SW480 (cell line): ENCODE data around the gene FBXO42.
A peak's percentile ranks its signal among the peaks of the same experiment; 100 is the strongest.

ENCODE experiments used
- DNase-seq: peaks from one replicate; pipeline ENCODE4 v3.0.0-alpha.2; 2016; ENCODE audit warnings: low spot score

Gene FBXO42

GRCh38 chr1:16351994-16352841 is at the start of gene FBXO42:
TSS of gene FBXO42 (minus strand) at chr1:16352480. CDS start at chr1:16315418, 37,062 bp downstream.
- DNase-seq, result peak; percentile 87

DNA sequence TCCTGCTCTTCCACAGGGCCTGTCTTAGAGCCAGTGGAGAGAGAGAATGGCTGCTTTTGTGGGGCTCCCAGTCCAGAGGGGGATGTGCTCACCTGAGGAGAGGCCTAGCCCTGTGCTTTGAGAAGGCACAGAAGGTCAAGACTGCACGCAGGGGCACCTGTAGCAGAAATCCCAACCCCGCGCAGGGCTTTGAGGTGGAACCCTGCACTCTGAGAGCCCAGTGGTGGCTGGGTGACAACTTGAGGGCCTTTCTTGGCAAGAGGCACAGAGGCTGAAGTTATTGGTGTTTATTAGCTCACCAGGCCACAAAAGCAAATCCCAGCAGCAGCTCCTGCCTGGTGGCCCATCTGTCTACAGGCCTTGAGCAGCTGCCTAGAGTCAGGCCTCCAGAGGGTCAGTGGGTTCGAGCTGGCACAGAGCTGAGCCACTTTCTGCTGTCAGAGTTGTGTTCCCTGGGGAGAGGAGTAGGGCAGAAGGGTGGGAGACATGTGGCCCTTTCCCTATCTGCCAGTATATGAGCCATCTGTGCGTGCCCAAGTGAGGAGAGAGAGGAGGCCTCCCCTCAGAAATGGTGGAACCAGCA is 46.2 kb upstream of the FBXO42 start:
- no peak for DNase-seq

- DNase-seq, result no peak
These were observed 44.8 kb upstream of the FBXO42 start for GRCh38 chr1:16397120-16397519.

DNA sequence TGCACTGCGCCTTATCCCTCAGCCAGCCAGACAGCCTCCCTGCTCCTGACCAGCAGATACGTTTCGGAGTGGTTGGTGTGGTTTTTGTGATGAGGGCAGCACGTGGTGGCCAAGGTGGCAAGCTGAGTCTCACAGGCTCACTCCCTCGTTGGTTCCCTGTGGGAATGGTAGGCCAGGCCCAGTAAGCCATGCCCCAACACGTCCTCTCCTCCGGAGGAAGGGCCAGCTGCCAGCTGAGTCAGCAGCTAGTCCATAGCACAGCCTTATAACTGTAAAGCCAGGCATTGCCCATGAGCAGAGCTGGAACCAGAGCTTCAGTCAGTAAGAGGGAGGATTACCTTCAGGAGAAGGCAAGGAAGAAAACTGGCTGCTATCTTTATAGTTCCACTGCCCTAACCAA is 44.3 kb upstream of the FBXO42 start:
- DNase-seq, result no peak

- no peak for DNase-seq
These were observed 42.7 kb upstream of the FBXO42 start for GRCh38 chr1:16394977-16395376.

- no peak for DNase-seq
These were observed 41.6 kb upstream of the FBXO42 start for GRCh38 chr1:16393570-16394521.

- no peak for DNase-seq
These were observed 40.7 kb upstream of the FBXO42 start for GRCh38 chr1:16392740-16393569.

GRCh38 chr1:16391411-16391810 is 39.1 kb upstream of the FBXO42 start:
- DNase-seq, result no peak

GRCh38 chr1:16387201-16388188 is 35.2 kb upstream of the FBXO42 start:
- no peak for DNase-seq

DNA sequence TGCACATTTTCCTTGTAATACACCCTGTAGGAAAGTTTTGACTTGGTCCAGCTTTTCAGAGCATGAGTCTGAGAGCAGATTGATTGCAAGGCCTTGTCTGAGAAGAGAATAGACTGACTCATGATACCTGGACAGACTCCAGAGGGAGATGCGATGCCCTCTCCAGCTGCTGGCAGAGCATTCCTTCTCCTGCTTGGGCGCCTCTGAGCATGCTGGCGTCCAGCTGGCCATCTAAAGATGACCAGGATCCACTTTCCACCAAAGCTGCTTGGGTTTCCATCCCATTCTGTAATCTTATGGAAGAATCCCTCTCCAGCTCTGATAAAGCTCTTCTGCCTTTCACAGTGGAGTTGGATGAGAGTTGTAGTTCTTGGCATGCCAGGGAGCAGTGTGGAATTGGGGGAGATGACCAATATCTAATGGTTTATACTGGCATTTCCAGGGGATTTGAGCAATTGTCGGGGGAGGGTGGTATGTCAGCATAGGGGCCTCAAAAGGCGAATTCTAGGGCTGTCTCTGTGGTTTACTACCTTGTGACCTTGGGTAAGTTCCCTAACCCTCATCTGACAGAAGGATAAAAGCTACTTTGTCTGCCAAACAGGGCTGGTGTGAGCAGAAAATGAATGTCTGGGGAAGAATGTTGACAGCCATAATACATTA is 34.3 kb upstream of the FBXO42 start:
- no peak for DNase-seq

GRCh38 chr1:16385659-16386453 is 33.6 kb upstream of the FBXO42 start:
- DNase-seq, result no peak

DNA sequence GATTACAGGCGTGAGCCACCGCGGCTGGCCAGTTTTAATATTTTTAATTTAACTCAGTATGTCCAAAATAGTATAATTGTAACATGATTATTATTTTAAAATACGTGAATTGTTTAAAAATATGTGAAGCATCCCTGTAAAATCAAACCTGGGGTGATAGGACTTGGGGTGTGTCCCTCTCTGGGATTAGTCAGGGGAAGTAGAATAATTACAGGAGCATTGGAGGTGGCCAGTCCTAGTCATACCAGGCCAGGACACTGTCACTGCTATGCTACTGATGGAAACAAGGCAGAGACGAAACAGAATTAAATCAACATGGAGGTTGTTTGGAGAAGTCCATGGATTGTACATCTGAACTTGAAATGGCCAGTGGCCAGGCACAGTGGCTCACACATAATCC is 31.6 kb upstream of the FBXO42 start:
- DNase-seq, result no peak

DNA sequence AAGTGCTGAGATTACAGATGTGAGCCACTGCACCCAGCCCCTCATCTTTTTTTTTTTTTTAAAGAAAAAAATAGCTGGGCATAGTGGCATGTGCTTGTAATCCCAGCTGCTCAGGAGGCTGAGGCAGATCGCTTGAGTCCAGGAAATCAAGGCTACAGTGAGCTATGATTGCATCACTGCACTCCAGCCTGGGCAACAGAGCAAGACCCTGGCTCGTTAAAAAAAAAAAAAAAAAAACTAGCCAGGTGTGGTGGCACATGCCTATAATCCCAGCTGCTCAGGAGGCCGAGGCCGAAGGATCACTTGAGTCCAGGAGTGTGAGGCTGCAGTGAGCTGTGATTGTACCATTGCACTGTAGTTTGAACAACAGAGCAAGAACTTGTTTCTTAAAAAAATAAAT is 28.6 kb upstream of the FBXO42 start:
- no peak for DNase-seq

GRCh38 chr1:16378443-16378842 is 26.2 kb upstream of the FBXO42 start:
- DNase-seq, result no peak

DNA sequence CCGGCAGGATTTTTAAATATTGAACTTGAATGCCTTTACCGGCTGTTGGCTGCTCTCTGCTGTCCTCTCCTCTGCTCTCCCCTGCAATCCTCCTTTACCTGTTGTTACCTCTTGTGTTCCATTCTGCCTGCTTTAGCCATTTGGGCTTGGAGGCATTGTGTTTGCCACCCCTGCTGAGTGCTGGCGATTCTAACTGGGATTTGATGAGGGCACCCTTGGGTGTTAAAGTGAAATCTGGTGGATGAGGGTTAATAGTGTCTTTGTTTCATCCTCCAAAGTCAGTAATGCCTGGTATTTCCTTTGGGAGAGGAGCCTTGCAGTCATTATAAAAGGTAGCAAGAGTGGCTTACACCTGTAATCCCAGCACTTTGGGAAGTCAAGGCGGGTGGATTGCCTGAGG is 24.7 kb upstream of the FBXO42 start:
- DNase-seq, result no peak

DNA sequence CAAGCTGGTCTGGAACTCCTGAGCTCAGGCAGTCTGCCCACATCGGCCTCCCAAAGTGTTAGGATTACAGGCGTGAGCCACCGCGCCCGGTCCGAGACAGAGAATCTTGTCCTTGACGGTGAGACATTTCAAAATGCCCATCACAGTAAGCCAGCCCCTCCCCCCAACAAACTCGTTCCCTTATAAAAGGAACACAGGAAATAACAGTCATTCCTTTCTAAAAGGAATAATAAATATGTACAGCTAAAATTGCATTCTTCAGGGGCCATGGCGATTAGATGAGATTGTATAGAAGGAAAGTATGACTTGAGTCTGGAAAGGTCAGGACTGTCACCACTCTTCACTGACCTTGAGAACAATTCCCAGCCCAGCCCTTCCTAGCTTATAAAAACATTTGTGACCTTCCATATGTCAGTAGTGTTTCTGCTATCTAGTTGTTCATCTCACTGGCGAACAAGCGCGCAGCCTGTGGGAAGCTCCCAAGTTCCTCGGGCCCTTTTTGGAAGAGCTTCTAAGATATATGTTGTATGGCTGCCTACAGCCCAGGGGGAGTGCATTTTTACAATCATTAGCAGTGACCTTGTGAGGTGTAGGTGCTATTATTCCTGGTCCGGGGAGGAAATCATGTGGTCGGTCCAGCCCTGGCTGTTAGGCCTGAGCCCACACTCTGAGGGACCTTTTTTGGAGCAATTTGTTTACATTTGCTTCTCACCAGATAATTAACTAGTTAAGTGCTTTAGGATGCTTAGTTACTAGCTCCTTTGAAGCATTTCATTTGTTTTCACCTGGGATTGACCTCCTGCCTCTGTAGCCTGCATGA is 23.5 kb upstream of the FBXO42 start:
- DNase-seq, result peak; percentile 22

DNA sequence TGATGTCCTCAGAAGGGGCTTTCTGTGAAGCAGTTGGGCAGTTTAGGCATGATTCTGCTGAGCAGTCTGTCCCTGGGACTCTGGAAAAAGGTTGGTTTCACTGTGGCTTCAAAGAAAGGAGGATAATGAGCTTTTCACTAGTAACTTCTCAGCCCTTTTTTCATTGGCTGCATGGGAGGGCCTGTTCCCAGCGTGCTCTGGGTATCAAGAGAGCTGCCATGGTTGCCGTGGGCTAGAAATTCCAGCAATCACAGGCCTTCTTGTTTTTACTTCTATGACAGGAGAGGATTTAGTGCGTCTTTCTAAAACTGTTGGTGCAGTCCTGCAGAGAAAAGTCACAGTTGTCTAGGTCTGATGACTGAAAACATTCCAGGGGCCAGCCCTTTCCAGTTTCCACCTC is 22.0 kb upstream of the FBXO42 start:
- DNase-seq, result no peak
